Calu3 (cell line): Measurements from ENCODE around the gene SH3PXD2B. TPM values are rescaled to one million over a fixed set of nuclear protein-coding genes. Genes with fewer than 3 reads are reported as not detected.

Experiments used
- Bru-seq: library from RNA; stranded (reverse); fragments of 400-500 nt; gene quantifications from one replicate; lab custom pipeline; 2021; lab: Mats Ljungman, UMichigan
- BruChase-seq, 2 experiments: library from RNA; stranded (reverse); fragments of 400-500 nt; gene quantifications; one replicate each; lab custom pipeline; 2021; lab: Mats Ljungman, UMichigan
- BruUV-seq: library from RNA; stranded (reverse); fragments of 400-500 nt; replicated peaks from 2 replicates; lab custom pipeline; 2021; lab: Mats Ljungman, UMichigan
- CTCF ChIA-PET: fragments of 300-600 bp; sonication (Branson Sonifier 250); formaldehyde crosslinking; loops from one replicate; lab custom pipeline; 2022; ENCODE audit warnings: antibody characterized with exemption; lab: Charles Lee
- DNase-seq: peaks from one replicate; pipeline ENCODE4 v3.0.0; 2022
- H3K27ac Mint-ChIP-seq: one replicate; pipeline ENCODE4 v1.8.0; 2022; ENCODE audit warnings: mixed read lengths; ENCODE audit not compliant: unreplicated experiment
- H3K27me3 Mint-ChIP-seq: one replicate; pipeline ENCODE4 v1.8.0; 2022; ENCODE audit warnings: mixed read lengths; ENCODE audit not compliant: unreplicated experiment
- H3K36me3 Mint-ChIP-seq: one replicate; pipeline ENCODE4 v1.8.0; 2022; ENCODE audit warnings: mild to moderate bottlenecking, moderate library complexity, mixed read lengths; ENCODE audit not compliant: insufficient read depth, unreplicated experiment
- H3K4me1 Mint-ChIP-seq: one replicate; pipeline ENCODE4 v1.8.0; 2022; ENCODE audit warnings: mild to moderate bottlenecking, low read depth, mixed read lengths; ENCODE audit not compliant: unreplicated experiment
- H3K4me3 Mint-ChIP-seq: one replicate; pipeline ENCODE4 v1.8.0; 2022; ENCODE audit warnings: mild to moderate bottlenecking, low read depth, moderate library complexity, mixed read lengths; ENCODE audit not compliant: unreplicated experiment
- H3K9me3 Mint-ChIP-seq: one replicate; pipeline ENCODE4 v1.8.0; 2022; ENCODE audit warnings: low read depth, mixed read lengths; ENCODE audit not compliant: unreplicated experiment
- intact Hi-C: fragments of 100-400 bp; cut with micrococcal nuclease; formaldehyde crosslinking; loops from one replicate; pipeline ENCODE4 v1.10.0; 2022; ENCODE audit not compliant: unreplicated experiment
- long read RNA-seq: library from polyadenylated mRNA; stranded (forward); transcript quantifications from one replicate; pipeline ENCODE4 v2.0.0, GENCODE V29; 2022
- total RNA-seq: library from RNA; stranded (reverse); gene quantifications from 2 replicates; pipeline ENCODE4 v1.2.3, GENCODE V29; 2022
- TF ChIP-seq, protein P1 (sequence below): fragments of 200-600 bp; IDR thresholded peaks from one replicate; pipeline ENCODE4 v1.8.0; 2022; ENCODE audit warnings: antibody characterized with exemption; ENCODE audit not compliant: unreplicated experiment

Gene SH3PXD2B
- total RNA-seq, result 20.1 and 25.6 TPM in 2 replicates
- Bru-seq, nascent RNA, result percentile 61 among the genes with signal in this experiment
- percentile 62 among the genes with signal in this experiment for BruChase-seq, experiment 1, labeled RNA remaining after a 6-hour chase
- percentile 65 among the genes with signal in this experiment for BruChase-seq, experiment 2, labeled RNA remaining after a 2-hour chase
- long read RNA-seq, full-length matches to known transcripts, result 4 of 5 reads
- long read RNA-seq, partial matches to known transcripts, result 0 of 5 reads
- long read RNA-seq, other reads (novel, unspliced or antisense), result 1 of 5 reads

DNA sequence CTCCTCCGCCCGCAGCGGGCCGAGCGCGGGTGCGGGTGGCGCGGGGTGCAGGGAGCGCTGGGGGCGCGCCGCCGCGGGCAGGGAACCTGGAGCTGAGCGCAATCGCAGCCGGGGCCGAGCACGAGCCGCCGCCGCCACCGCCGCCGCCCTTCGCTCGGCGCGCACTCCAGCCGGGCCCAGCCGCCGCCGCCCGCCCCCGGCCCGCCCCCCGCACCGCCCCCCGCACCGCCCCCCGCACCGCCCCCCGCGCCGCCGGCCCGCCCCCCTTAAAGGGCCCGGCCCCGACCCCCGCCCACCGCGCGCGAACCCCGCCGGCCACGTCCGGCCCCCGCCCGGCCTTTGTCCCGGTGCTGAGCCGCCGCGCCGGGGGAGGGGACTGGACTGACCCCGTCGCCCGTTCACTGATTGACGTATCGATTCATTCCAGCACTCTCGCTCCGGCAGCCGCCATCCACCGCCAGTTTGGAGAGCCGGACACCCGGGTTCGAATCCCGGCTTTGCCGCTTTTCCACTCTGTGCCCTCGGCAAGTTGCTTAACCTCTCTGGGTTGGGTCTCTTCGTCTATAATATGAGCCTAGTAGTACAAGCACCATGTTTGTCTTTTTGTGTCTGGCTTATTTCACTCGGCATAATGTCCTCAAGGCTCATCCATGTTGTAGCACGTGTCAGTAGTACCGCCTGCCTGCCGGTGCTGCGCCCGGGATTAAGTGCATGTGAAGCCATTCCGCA, at the start of gene SH3PXD2B:
SH3PXD2B (minus strand) TSS at position 168 of the 729 bp plus-strand sequence. CDS start 173 bp downstream, outside the sequence.
- Mint-ChIP-seq H3K9me3 (no peaks in the 10 kb centered on the region), H3K4me3 (peak within 1 kb of the TSS; percentile 89), H3K4me1 (peaks cover 31% of the 10 kb centered on the region), H3K27ac (peak within 1 kb of the TSS; percentile 85), H3K36me3 (peaks cover 20% of the 10 kb centered on the region), H3K27me3 (peaks cover 14% of the 10 kb centered on the region)
- BruUV-seq, result no TSS peak
- TF ChIP-seq, protein P1, sequence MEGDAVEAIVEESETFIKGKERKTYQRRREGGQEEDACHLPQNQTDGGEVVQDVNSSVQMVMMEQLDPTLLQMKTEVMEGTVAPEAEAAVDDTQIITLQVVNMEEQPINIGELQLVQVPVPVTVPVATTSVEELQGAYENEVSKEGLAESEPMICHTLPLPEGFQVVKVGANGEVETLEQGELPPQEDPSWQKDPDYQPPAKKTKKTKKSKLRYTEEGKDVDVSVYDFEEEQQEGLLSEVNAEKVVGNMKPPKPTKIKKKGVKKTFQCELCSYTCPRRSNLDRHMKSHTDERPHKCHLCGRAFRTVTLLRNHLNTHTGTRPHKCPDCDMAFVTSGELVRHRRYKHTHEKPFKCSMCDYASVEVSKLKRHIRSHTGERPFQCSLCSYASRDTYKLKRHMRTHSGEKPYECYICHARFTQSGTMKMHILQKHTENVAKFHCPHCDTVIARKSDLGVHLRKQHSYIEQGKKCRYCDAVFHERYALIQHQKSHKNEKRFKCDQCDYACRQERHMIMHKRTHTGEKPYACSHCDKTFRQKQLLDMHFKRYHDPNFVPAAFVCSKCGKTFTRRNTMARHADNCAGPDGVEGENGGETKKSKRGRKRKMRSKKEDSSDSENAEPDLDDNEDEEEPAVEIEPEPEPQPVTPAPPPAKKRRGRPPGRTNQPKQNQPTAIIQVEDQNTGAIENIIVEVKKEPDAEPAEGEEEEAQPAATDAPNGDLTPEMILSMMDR, result no peak
- intact Hi-C loops, result no loop called here
- CTCF ChIA-PET, result interaction anchor here (0.7 kb wide), 1 partner anchor 11 kb away, joined by 3 read pairs; no protein-coding TSS in a partner anchor
- DNase-seq, result peak; percentile 85

DNA sequence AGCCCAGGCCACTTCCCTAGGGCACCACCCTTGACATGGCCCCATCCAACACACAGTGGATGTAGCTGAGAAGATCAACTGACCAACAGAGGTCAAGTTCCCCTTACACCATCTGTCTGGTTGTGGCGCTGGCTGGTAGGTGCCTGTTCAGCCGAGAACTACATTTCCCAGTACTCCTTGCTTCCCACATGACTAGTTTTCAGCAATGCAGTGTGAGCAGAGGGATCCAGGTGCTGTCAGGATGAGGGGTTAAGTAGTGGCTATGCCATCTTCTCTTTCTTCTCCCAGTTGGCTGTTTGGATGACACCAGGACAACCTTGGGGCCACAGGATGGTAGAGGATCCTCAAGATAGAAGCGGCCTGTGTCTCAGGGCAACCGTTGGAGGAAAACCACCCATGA, 48.6 kb upstream of the SH3PXD2B start:
- TF ChIP-seq, protein P1, result no peak
- intact Hi-C loops, result no loop called here
- peaks cover 95% of the 10 kb centered on the region for H3K27me3 Mint-ChIP-seq
- CTCF ChIA-PET, result no interaction called here
- no peak overlapping the region for H3K27ac Mint-ChIP-seq
- H3K9me3 Mint-ChIP-seq, result no peaks in the 10 kb centered on the region
- peaks cover 4% of the 10 kb centered on the region for H3K36me3 Mint-ChIP-seq
- no peak for DNase-seq
- no peak overlapping the region for H3K4me3 Mint-ChIP-seq
- peaks cover 8% of the 10 kb centered on the region for H3K4me1 Mint-ChIP-seq
- BruUV-seq, result no TSS peak

DNA sequence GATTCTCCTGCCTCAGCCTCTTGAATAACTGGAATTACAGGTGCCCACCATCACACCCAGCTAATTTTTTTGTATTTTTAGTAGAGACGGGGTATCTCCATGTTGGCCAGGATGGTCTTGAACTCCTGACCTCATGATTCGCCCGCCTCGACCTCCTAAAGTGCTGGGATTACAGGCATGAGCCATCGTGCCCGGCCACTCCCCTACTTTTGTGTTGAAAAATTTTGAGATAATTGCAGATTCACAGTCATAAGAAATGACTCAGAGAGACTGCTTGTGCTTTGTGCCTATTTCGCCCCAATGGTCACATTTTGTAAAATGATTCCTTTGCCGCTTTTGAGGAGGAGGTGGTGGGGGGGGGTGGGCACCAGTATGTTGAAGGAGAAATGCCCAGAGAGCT, 48.1 kb upstream of the SH3PXD2B start:
- no TSS peak for BruUV-seq
- Mint-ChIP-seq H3K9me3 (no peaks in the 10 kb centered on the region), H3K27me3 (peaks cover 95% of the 10 kb centered on the region), H3K4me1 (peaks cover 8% of the 10 kb centered on the region), H3K36me3 (no peaks in the 10 kb centered on the region), H3K27ac (no peak overlapping the region), H3K4me3 (no peak overlapping the region)
- no peak for DNase-seq
- CTCF ChIA-PET, result no interaction called here
- intact Hi-C loops, result no loop called here
- TF ChIP-seq, protein P1, result no peak

DNA sequence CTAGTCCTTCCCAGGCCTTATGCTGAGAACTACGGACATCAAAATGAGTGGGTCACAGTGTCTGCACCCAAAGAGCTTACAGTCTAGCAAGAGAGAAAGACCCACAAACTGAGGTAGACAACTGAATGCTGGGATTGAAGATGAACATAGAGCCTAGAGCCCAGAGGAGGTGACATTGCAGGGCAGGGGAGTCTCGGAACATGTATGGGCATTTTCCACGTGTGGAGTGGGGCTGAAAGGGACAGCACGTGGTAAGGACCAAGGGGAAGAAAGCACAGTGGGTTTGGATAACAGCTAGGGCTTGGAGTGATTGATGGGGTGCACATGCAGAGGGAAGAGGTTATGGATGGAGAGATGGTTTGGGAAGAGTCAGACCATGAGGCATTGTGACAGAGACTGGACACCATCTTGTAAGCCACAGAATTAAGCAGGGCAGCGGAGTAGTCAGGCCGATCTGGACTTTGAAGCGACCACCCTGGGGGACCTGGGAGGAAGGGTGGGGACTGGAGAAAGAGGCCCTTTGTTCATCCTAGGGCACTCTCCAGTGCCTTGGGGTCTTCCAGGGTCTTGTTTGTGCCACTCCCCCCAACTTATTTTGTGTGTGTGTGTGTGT, 47.5 kb upstream of the SH3PXD2B start:
- CTCF ChIA-PET, result no interaction called here
- Mint-ChIP-seq H3K27me3 (peaks cover 95% of the 10 kb centered on the region), H3K9me3 (no peaks in the 10 kb centered on the region), H3K4me3 (no peak overlapping the region), H3K27ac (no peak overlapping the region), H3K36me3 (no peaks in the 10 kb centered on the region), H3K4me1 (peaks cover 8% of the 10 kb centered on the region)
- TF ChIP-seq, protein P1, result no peak
- no TSS peak for BruUV-seq
- no peak for DNase-seq
- intact Hi-C loops, result no loop called here
